B cell (primary cell): Measurements from ENCODE around the gene OTOGL. TPM values are rescaled to one million over a fixed set of nuclear protein-coding genes. Genes with fewer than 3 reads are reported as not detected.

Experiments
- ATAC-seq: fragments of 200-7000 bp; cut with Tn5 transposase; one replicate; pipeline ENCODE4 v1.10.0; 2021; ENCODE audit warnings: low read depth, mild to moderate bottlenecking, moderate number of reproducible peaks, moderate library complexity
- CTCF ChIA-PET: fragments of 350-600 bp; sonication (Branson Sonifier 250); formaldehyde crosslinking; loops from one replicate; lab custom pipeline; 2021; ENCODE audit warnings: antibody characterized with exemption, inconsistent platforms; lab: Charles Lee
- POLR2A ChIA-PET: fragments of 350-600 bp; sonication (Branson Sonifier 250); formaldehyde crosslinking; loops from one replicate; lab custom pipeline; 2021; ENCODE audit warnings: antibody characterized with exemption; lab: Charles Lee
- DNase-seq: peaks from one replicate; pipeline ENCODE4 v3.0.0; 2013
- H2AFZ ChIP-seq: 2 replicates; pipeline ENCODE4 v1.6.1; 2012; ENCODE audit warnings: mild to moderate bottlenecking, low read depth, low read length; ENCODE audit not compliant: insufficient read depth, poor library complexity, severe bottlenecking
- H3K27ac ChIP-seq, 2 donors: 1 replicate in 1 of 2; 2 replicates in 1 of 2; pipeline ENCODE4 v1.5.1; 2012 to 2013; ENCODE audit warnings: low read length in 2 of 2, mild to moderate bottlenecking in 2 of 2, moderate library complexity in 1 of 2
- H3K27me3 ChIP-seq, 4 experiments: fragments of 200-600 bp in 1 of 4; sonication (generic) in 1 of 4; replicated peaks in 1 of 4; 1 replicate in 2 of 4; 2 replicates in 2 of 4; pipeline versions ENCODE4 v1.6.1 to v1.7.0; 2013 to 2016; ENCODE audit warnings: low read length in 3 of 4, mild to moderate bottlenecking in 2 of 4, mixed read lengths in 1 of 4, moderate library complexity in 1 of 4; ENCODE audit not compliant: insufficient read depth in 4 of 4, control insufficient read depth in 3 of 4; ENCODE audit errors: control extremely low read depth in 1 of 4
- H3K36me3 ChIP-seq, 2 experiments: replicated peaks in 1 of 2; 1 replicate in 1 of 2; 2 replicates in 1 of 2; pipeline versions ENCODE4 v1.6.1 to v1.7.1; 2013; ENCODE audit warnings: low read length in 1 of 2; ENCODE audit not compliant: insufficient read depth in 2 of 2, control insufficient read depth in 1 of 2; ENCODE audit errors: control extremely low read depth in 1 of 2, extremely low read depth in 1 of 2
- H3K4me1 ChIP-seq, 2 donors: fragments of 200-600 bp in 1 of 2; sonication (generic) in 1 of 2; 1 replicate in 1 of 2; 2 replicates in 1 of 2; pipeline versions ENCODE4 v1.5.1 to v1.6.1; 2013 to 2017; ENCODE audit warnings: low read length in 2 of 2; ENCODE audit not compliant: control insufficient read depth in 2 of 2, insufficient read depth in 2 of 2
- H3K4me2 ChIP-seq: replicated peaks from 2 replicates; pipeline ENCODE3; 2012; ENCODE audit warnings: mild to moderate bottlenecking, low read depth, low read length; ENCODE audit not compliant: poor library complexity, severe bottlenecking
- H3K4me3 ChIP-seq, 5 experiments: fragments of 200-600 bp in 1 of 5; sonication (generic) in 1 of 5; 1 replicate in 3 of 5; 2 replicates in 2 of 5; pipeline versions ENCODE4 v1.5.1 to v1.7.0; 2011 to 2016; ENCODE audit warnings: low read length in 4 of 5, mild to moderate bottlenecking in 4 of 5, low read depth in 2 of 5, control low read depth in 1 of 5, moderate library complexity in 1 of 5; ENCODE audit not compliant: insufficient read depth in 1 of 5; ENCODE audit errors: control extremely low read depth in 1 of 5, extremely low read depth in 1 of 5
- H3K79me2 ChIP-seq: fragments of 200-600 bp; sonication (generic); one replicate; pipeline ENCODE4 v1.6.0; 2016; ENCODE audit warnings: low read length; ENCODE audit not compliant: control insufficient read depth, insufficient read depth
- H3K9ac ChIP-seq: fragments of 200-600 bp; sonication (generic); 2 replicates; pipeline ENCODE4 v1.6.1; 2017; ENCODE audit warnings: mild to moderate bottlenecking, low read length, moderate library complexity
- H3K9me3 ChIP-seq, 3 donors: one replicate each; pipeline versions ENCODE4 v1.6.1 to v1.7.1; 2013; ENCODE audit warnings: low read length in 2 of 3; ENCODE audit not compliant: control insufficient read depth in 2 of 3, insufficient read depth in 1 of 3; ENCODE audit errors: control extremely low read depth in 1 of 3
- H4K20me1 ChIP-seq: 2 replicates; pipeline ENCODE4 v1.6.0; 2012; ENCODE audit warnings: mild to moderate bottlenecking, low read length; ENCODE audit not compliant: insufficient read depth, control insufficient read depth, poor library complexity, severe bottlenecking
- H3K27ac Mint-ChIP-seq: one replicate; pipeline ENCODE4 v1.8.0; 2021; ENCODE audit warnings: mixed read lengths
- H3K27me3 Mint-ChIP-seq: one replicate; pipeline ENCODE4 v1.8.0; 2021; ENCODE audit warnings: mixed read lengths
- H3K4me1 Mint-ChIP-seq: one replicate; pipeline ENCODE4 v1.8.0; 2021; ENCODE audit warnings: mixed read lengths
- H3K4me3 Mint-ChIP-seq: one replicate; pipeline ENCODE4 v1.8.0; 2021; ENCODE audit warnings: mixed read lengths
- H3K9me3 Mint-ChIP-seq: one replicate; pipeline ENCODE4 v1.8.0; 2022; ENCODE audit warnings: mixed read lengths; ENCODE audit not compliant: insufficient read depth
- EZH2 ChIP-seq: IDR thresholded peaks from 2 replicates; pipeline ENCODE4 v1.6.1; 2012; ENCODE audit warnings: borderline replicate concordance, low read depth, mild to moderate bottlenecking, moderate library complexity, low read length; ENCODE audit not compliant: insufficient read depth, poor library complexity, severe bottlenecking
- WGBS: methylation state at CpG from one replicate; pipeline ENCODE4 v1.1.5; 2013; ENCODE audit warnings: missing lambda C conversion rate; ENCODE audit not compliant: insufficient coverage; 5-methylcytosine and 5-hydroxymethylcytosine counted together
- intact Hi-C: fragments of 100-400 bp; cut with micrococcal nuclease; formaldehyde crosslinking; loops from one replicate; pipeline ENCODE4 v1.10.0; 2022
- polyA plus RNA-seq: library from polyadenylated mRNA; depleted of rRNA; stranded (reverse); fragments of >200 nt; gene quantifications from 2 replicates; pipeline ENCODE4 v1.2.3, GENCODE V29; 2012
- total RNA-seq, 2 donors: library from RNA; stranded (reverse); fragments of 120-200 nt in 1 of 2; gene quantifications; 1 replicate in 1 of 2; 2 replicates in 1 of 2; pipeline versions ENCODE4 v1.2.3 to v1.2.4, GENCODE V29; 2013 to 2022
- TF ChIP-seq, protein P1 (sequence below): fragments of 200-600 bp; IDR thresholded peaks from one replicate; pipeline ENCODE4 v1.8.0; 2022; ENCODE audit warnings: antibody characterized with exemption, mild to moderate bottlenecking

The OTOGL gene
- total and polyA plus RNA-seq, 2 donors (not counting 1 experiment from before 2014, with no cell fraction given): not detected

DNA sequence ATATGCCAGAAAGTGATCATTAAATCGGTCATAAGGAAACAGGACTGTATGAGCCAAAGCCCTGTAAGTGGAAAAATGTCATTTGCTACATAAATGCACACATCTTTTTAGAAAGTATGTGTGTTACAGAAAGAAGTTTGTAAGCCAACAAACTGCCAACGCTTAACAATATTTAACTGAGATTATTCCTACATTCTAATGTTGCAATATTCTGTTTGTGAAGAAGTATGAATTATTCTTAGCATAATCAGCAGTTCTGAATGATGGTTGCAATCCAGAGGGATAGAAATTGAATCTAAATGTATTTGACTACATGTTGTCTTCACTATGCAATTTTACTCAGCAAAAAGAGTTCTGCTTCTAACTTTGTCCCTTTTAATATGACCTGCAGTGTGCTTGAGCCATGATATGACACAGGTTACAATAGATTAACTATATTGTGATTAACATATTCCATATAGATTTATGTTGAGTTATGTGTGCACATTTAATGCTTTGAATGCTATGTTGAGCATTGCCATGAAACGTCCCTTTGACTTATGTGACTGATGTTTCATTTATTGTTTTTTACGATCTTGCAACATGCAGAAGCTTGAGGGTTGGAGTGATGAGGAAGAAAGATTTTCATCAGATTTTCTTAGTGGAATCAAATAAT, 277.9 kb downstream of the OTOGL start:
- ATAC-seq: no peak
- H3K9me3 Mint-ChIP-seq: no peaks in the 10 kb centered on the region
- Histone ChIP-seq H3K9ac (no peak overlapping the region), H3K27me3 (no peaks in the 10 kb centered on the region), H3K9me3 (no peaks in the 10 kb centered on the region), H3K27ac (no peak overlapping the region), H3K4me3 (no peak overlapping the region), H3K4me1 (no peaks in the 10 kb centered on the region), H3K4me2 (no peak overlapping the region), H3K79me2 (no peaks in the 10 kb centered on the region), H4K20me1 (no peaks in the 10 kb centered on the region), H3K36me3 (no peaks in the 10 kb centered on the region), H2AFZ (no peak overlapping the region)
- CTCF ChIA-PET: no interaction called here
- DNase-seq: no peak
- TF ChIP-seq EZH2: no peak
- TF ChIP-seq, protein P1, sequence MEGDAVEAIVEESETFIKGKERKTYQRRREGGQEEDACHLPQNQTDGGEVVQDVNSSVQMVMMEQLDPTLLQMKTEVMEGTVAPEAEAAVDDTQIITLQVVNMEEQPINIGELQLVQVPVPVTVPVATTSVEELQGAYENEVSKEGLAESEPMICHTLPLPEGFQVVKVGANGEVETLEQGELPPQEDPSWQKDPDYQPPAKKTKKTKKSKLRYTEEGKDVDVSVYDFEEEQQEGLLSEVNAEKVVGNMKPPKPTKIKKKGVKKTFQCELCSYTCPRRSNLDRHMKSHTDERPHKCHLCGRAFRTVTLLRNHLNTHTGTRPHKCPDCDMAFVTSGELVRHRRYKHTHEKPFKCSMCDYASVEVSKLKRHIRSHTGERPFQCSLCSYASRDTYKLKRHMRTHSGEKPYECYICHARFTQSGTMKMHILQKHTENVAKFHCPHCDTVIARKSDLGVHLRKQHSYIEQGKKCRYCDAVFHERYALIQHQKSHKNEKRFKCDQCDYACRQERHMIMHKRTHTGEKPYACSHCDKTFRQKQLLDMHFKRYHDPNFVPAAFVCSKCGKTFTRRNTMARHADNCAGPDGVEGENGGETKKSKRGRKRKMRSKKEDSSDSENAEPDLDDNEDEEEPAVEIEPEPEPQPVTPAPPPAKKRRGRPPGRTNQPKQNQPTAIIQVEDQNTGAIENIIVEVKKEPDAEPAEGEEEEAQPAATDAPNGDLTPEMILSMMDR: no peak
- no peak overlapping the region for H3K27ac Mint-ChIP-seq
- H3K4me1 Mint-ChIP-seq: no peaks in the 10 kb centered on the region
- intact Hi-C loops: no loop called here
- WGBS: no CpG with 5 or more reads among the region's 4 CpGs
- POLR2A ChIA-PET: no interaction called here
- H3K4me3 Mint-ChIP-seq: no peak overlapping the region
- no peaks in the 10 kb centered on the region for H3K27me3 Mint-ChIP-seq

GRCh38 chr12:80381121-80381520, 281.8 kb downstream of the OTOGL start:
- no peaks in the 10 kb centered on the region for H3K27me3 Mint-ChIP-seq
- Histone ChIP-seq H2AFZ (no peak overlapping the region), H3K36me3 (no peaks in the 10 kb centered on the region), H3K27ac (no peak overlapping the region), H3K4me2 (no peak overlapping the region), H3K79me2 (no peaks in the 10 kb centered on the region), H3K27me3 (no peaks in the 10 kb centered on the region), H3K9ac (no peak overlapping the region), H3K4me3 (no peak overlapping the region), H3K4me1 (no peaks in the 10 kb centered on the region), H4K20me1 (no peaks in the 10 kb centered on the region), H3K9me3 (no peaks in the 10 kb centered on the region)
- TF ChIP-seq, protein P1: no peak
- no peak for TF ChIP-seq EZH2
- H3K27ac Mint-ChIP-seq: no peak overlapping the region
- intact Hi-C loops: no loop called here
- no peaks in the 10 kb centered on the region for H3K4me1 Mint-ChIP-seq
- CTCF ChIA-PET: no interaction called here
- DNase-seq (no peak), ATAC-seq (no peak)
- no peaks in the 10 kb centered on the region for H3K9me3 Mint-ChIP-seq
- POLR2A ChIA-PET: no interaction called here
- no peak overlapping the region for H3K4me3 Mint-ChIP-seq
